PC-9 (cell line): ENCODE data around the gene MYO10. TPM values are rescaled to one million over a fixed set of nuclear protein-coding genes. Genes with fewer than 3 reads are reported as not detected.

Experiments
- BruUV-seq: library from RNA; stranded (reverse); fragments of 400-500 nt; replicated peaks from 2 replicates; lab custom pipeline; 2021; lab: Mats Ljungman, UMichigan
- CTCF ChIA-PET: fragments of 300-600 bp; sonication (Branson Sonifier 250); formaldehyde crosslinking; loops from one replicate; lab custom pipeline; 2022; ENCODE audit warnings: antibody characterized with exemption; lab: Charles Lee
- POLR2A ChIA-PET: fragments of 300-600 bp; sonication (Branson Sonifier 250); formaldehyde crosslinking; loops from one replicate; lab custom pipeline; 2022; ENCODE audit warnings: antibody characterized with exemption; ENCODE audit not compliant: unreplicated experiment; lab: Charles Lee
- DNase-seq, 2 experiments: peaks; one replicate each; pipeline versions ENCODE4 v3.0.0 to v3.0.0-alpha.2; 2015 to 2022; ENCODE audit warnings: mixed read lengths in 1 of 2
- H2AFZ ChIP-seq: fragments of 200-600 bp; sonication (generic); 2 replicates; pipeline ENCODE4 v1.8.1; 2017; ENCODE audit warnings: antibody characterized with exemption
- H3F3A ChIP-seq: fragments of 200-600 bp; sonication (generic); 2 replicates; pipeline ENCODE4 v1.8.1; 2017; ENCODE audit warnings: antibody characterized with exemption, mild to moderate bottlenecking, low read depth; ENCODE audit not compliant: insufficient read depth
- H3K27ac ChIP-seq: fragments of 200-600 bp; sonication (generic); 2 replicates; pipeline ENCODE4 v1.6.1; 2016; ENCODE audit warnings: mixed run types
- H3K27me3 ChIP-seq: fragments of 200-600 bp; sonication (generic); 2 replicates; pipeline ENCODE4 v1.6.1; 2016; ENCODE audit warnings: low read depth, mixed run types; ENCODE audit not compliant: insufficient read depth
- H3K36me3 ChIP-seq: fragments of 200-600 bp; sonication (generic); 2 replicates; pipeline ENCODE4 v1.6.1; 2016; ENCODE audit warnings: low read depth, mixed run types
- H3K4me1 ChIP-seq: fragments of 200-600 bp; sonication (generic); replicated peaks from 2 replicates; pipeline ENCODE4 v1.6.1; 2016; ENCODE audit warnings: mixed run types; ENCODE audit not compliant: insufficient read depth
- H3K4me2 ChIP-seq: fragments of 200-600 bp; sonication (generic); 2 replicates; pipeline ENCODE4 v1.6.1; 2017; ENCODE audit warnings: mixed run types
- H3K4me3 ChIP-seq: fragments of 200-600 bp; sonication (generic); 2 replicates; pipeline ENCODE4 v1.6.1; 2016; ENCODE audit warnings: mixed run types
- H3K79me2 ChIP-seq: fragments of 200-600 bp; sonication (generic); 2 replicates; pipeline ENCODE4 v1.6.1; 2017; ENCODE audit warnings: low read depth, mixed run types
- H3K9me2 ChIP-seq: fragments of 200-600 bp; sonication (generic); 2 replicates; pipeline ENCODE4 v1.8.1; 2017; ENCODE audit warnings: mild to moderate bottlenecking; ENCODE audit not compliant: insufficient read depth
- H3K9me3 ChIP-seq: fragments of 200-600 bp; sonication (generic); 2 replicates; pipeline ENCODE4 v1.8.1; 2016; ENCODE audit warnings: low read depth; ENCODE audit not compliant: insufficient read depth
- H4K20me1 ChIP-seq: fragments of 200-600 bp; sonication (generic); 2 replicates; pipeline ENCODE4 v1.8.1; 2017; ENCODE audit not compliant: insufficient read depth
- CTCF ChIP-seq: fragments of 200-600 bp; sonication (generic); conservative IDR thresholded peaks from 2 replicates; pipeline ENCODE4 v1.6.1; 2017; ENCODE audit warnings: mixed run types, antibody characterized with exemption, mild to moderate bottlenecking, moderate library complexity
- EZH2 ChIP-seq: fragments of 200-600 bp; sonication (generic); IDR thresholded peaks from 2 replicates; pipeline ENCODE4 v1.8.0; 2017; ENCODE audit warnings: antibody characterized with exemption, low read depth
- intact Hi-C: fragments of 100-400 bp; cut with micrococcal nuclease; formaldehyde crosslinking; loops from one replicate; pipeline ENCODE4 v1.10.0; 2022; ENCODE audit not compliant: unreplicated experiment
- total RNA-seq: library from RNA; stranded (reverse); gene quantifications from 2 replicates; pipeline ENCODE4 v1.2.3, GENCODE V29; 2021

MYO10 gene
- total RNA-seq, 1 experiment from 2014 or later: 92.8 TPM

GRCh38 chr5:16864631-16865131 is 71.4 kb downstream of the MYO10 start:
- no peaks in the 10 kb centered on the region for H3F3A ChIP-seq
- H2AFZ ChIP-seq: no peak overlapping the region
- no peaks in the 10 kb centered on the region for H3K9me3 ChIP-seq
- POLR2A ChIA-PET: no interaction called here
- intact Hi-C loops: no loop called here
- peaks cover 38% of the 10 kb centered on the region for H3K79me2 ChIP-seq
- BruUV-seq: no TSS peak
- peaks cover 5% of the 10 kb centered on the region; the same call in 1 of the 2 replicates for H3K4me1 ChIP-seq
- TF ChIP-seq EZH2 (no peak), CTCF (no peak)
- DNase-seq: no peak
- 0 out of 2 replicates have a peak, but pooled peaks cover 3% of the 10 kb centered on the region for H3K36me3 ChIP-seq
- no peaks in the 10 kb centered on the region for H3K9me2 ChIP-seq
- H3K4me3 ChIP-seq: no peak overlapping the region
- H3K27me3 ChIP-seq: no peaks in the 10 kb centered on the region
- no peak overlapping the region for H3K27ac ChIP-seq
- CTCF ChIA-PET: interaction anchor here (0.6 to 0.7 kb wide), 2 partner anchors 58 to 109 kb away, joined by 4 to 6 read pairs; no protein-coding TSS in a partner anchor
- no peak overlapping the region for H3K4me2 ChIP-seq
- no peaks in the 10 kb centered on the region for H4K20me1 ChIP-seq

GRCh38 chr5:16863469-16863946 is 72.6 kb downstream of the MYO10 start:
- POLR2A ChIA-PET: interaction anchor here (0.5 kb wide), 1 partner anchor 150 kb away, joined by 14 read pairs; no protein-coding TSS in a partner anchor
- intact Hi-C loops: no loop called here

GRCh38 chr5:16862777-16863176 is 73.3 kb downstream of the MYO10 start:
- no peak overlapping the region for H3K27ac ChIP-seq
- CTCF ChIA-PET: interaction anchor here (0.6 kb wide), 1 partner anchor 28 kb away, joined by 7 read pairs; no protein-coding TSS in a partner anchor
- H3F3A ChIP-seq: no peaks in the 10 kb centered on the region
- peaks cover 5% of the 10 kb centered on the region for H3K9me3 ChIP-seq
- no peak overlapping the region for H2AFZ ChIP-seq
- no peaks in the 10 kb centered on the region for H3K4me1 ChIP-seq
- H4K20me1 ChIP-seq: no peaks in the 10 kb centered on the region
- POLR2A ChIA-PET: interaction anchor here (0.6 kb wide), 1 partner anchor 20 kb away, joined by 4 read pairs; no protein-coding TSS in a partner anchor
- 0 out of 2 replicates have a peak, but pooled peaks cover 3% of the 10 kb centered on the region for H3K36me3 ChIP-seq
- peaks cover 20% of the 10 kb centered on the region; the same call in 1 of the 2 replicates for H3K79me2 ChIP-seq
- TF ChIP-seq CTCF (no peak), EZH2 (no peak)
- intact Hi-C loops: no loop called here
- H3K4me3 ChIP-seq: no peak overlapping the region
- no peaks in the 10 kb centered on the region for H3K9me2 ChIP-seq
- no peak for DNase-seq
- no peaks in the 10 kb centered on the region for H3K27me3 ChIP-seq
- H3K4me2 ChIP-seq: no peak overlapping the region
- BruUV-seq: no TSS peak

More at GRCh38 chr5:16863469-16863946, 72.6 kb downstream of the MYO10 start:
- 0 out of 2 replicates have a peak, but pooled peaks cover 3% of the 10 kb centered on the region for H3K36me3 ChIP-seq
- CTCF ChIA-PET: interaction anchor here (0.6 kb wide), 1 partner anchor 28 kb away, joined by 7 read pairs; no protein-coding TSS in a partner anchor
- no peaks in the 10 kb centered on the region for H3F3A ChIP-seq
- H3K9me2 ChIP-seq: no peaks in the 10 kb centered on the region
- H3K79me2 ChIP-seq: peaks cover 27% of the 10 kb centered on the region; the same call in 1 of the 2 replicates
- H3K27ac ChIP-seq: no peak overlapping the region
- H3K4me2 ChIP-seq: no peak overlapping the region
- no TSS peak for BruUV-seq
- no peaks in the 10 kb centered on the region for H4K20me1 ChIP-seq
- no peak overlapping the region for H3K4me3 ChIP-seq
- H3K4me1 ChIP-seq: no peaks in the 10 kb centered on the region
- no peak for DNase-seq
- peaks cover 5% of the 10 kb centered on the region for H3K9me3 ChIP-seq
- H3K27me3 ChIP-seq: no peaks in the 10 kb centered on the region
- no peak overlapping the region for H2AFZ ChIP-seq
- TF ChIP-seq EZH2: no peak
- TF ChIP-seq CTCF: no peak
